Activated CD4-positive, alpha-beta T cell treated with anti-CD3 and anti-CD28 coated beads, Interleukin-2, amount 50 U/mL, for 4 hours (primary cell): ENCODE measurements around the gene GAK.
"Not testable (repeated sequence)": the region's sequence is repeated elsewhere in the genome, so short reads cannot be mapped to it uniquely, and the experiment has no call there.

Source experiments
- DNase-seq, 2 experiments: peaks; one replicate each; pipeline ENCODE4 v3.0.0-alpha.2; 2020

The GAK gene

GRCh38 chr4:925771-926500 is 6.2 kb downstream of the GAK start:
- no peak for DNase-seq

- no peak for DNase-seq
These were observed 6.9 kb downstream of the GAK start for GRCh38 chr4:925171-925570.

- no peak for DNase-seq
These were observed 7.7 kb downstream of the GAK start for GRCh38 chr4:924107-925096.

- no peak for DNase-seq
These were observed 10.2 kb downstream of the GAK start for GRCh38 chr4:921830-922331.

GRCh38 chr4:919004-919680 is 13.0 kb downstream of the GAK start:
- DNase-seq: not testable (repeated sequence)

- not testable (repeated sequence) for DNase-seq
These were observed 13.5 kb downstream of the GAK start for GRCh38 chr4:918591-918990.

GRCh38 chr4:917992-918391 is 14.1 kb downstream of the GAK start:
- no peak for DNase-seq

GRCh38 chr4:917466-917865 is 14.7 kb downstream of the GAK start:
- DNase-seq: no peak

GRCh38 chr4:915595-915994 is 16.5 kb downstream of the GAK start:
- DNase-seq: no peak

- no peak for DNase-seq
These were observed 17.1 kb downstream of the GAK start for GRCh38 chr4:915041-915474.

GRCh38 chr4:914531-914930 is 17.6 kb downstream of the GAK start:
- no peak for DNase-seq

- no peak for DNase-seq
These were observed 18.9 kb downstream of the GAK start for GRCh38 chr4:913280-913618.

GRCh38 chr4:912548-913279 is 19.4 kb downstream of the GAK start:
- DNase-seq: no peak

GRCh38 chr4:911871-912490 is 20.1 kb downstream of the GAK start:
- no peak for DNase-seq

GRCh38 chr4:911221-911751 is 20.8 kb downstream of the GAK start:
- DNase-seq: no peak

GRCh38 chr4:910366-911091 is 21.6 kb downstream of the GAK start:
- DNase-seq: no peak

- no peak for DNase-seq
These were observed 22.3 kb downstream of the GAK start for GRCh38 chr4:909821-910220.

- no peak for DNase-seq
These were observed 23.0 kb downstream of the GAK start for GRCh38 chr4:909131-909571.

GRCh38 chr4:907691-908425 is 24.3 kb downstream of the GAK start:
- DNase-seq: no peak

GRCh38 chr4:907103-907400 is 25.1 kb downstream of the GAK start:
- no peak for DNase-seq
